GM21515 (cell line): ENCODE results near the gene CEP68.
"Not testable (repeated sequence)": the region's sequence is repeated elsewhere in the genome, so short reads cannot be mapped to it uniquely, and the experiment has no call there.

Experiments used
- ATAC-seq: cut with Tn5 transposase; IDR thresholded peaks from one replicate; pipeline ENCODE4 v1.9.1; 2021; ENCODE audit not compliant: unreplicated experiment

The CEP68 gene

GRCh38 chr2:65056215-65057053 lies at the start of gene CEP68:
Gene CEP68 (plus strand): TSS chr2:65056416. CDS start chr2:65069445, 13,029 bp downstream.
- ATAC-seq = peak; percentile 83

GRCh38 chr2:65013776-65014175 lies 42.4 kb upstream of the CEP68 start:
- no peak for ATAC-seq

GRCh38 chr2:65015731-65016130 lies 40.5 kb upstream of the CEP68 start:
- ATAC-seq = no peak

- ATAC-seq = no peak
Measured at GRCh38 chr2:65016789-65017188, 39.4 kb upstream of the CEP68 start.

- ATAC-seq = no peak
Measured at GRCh38 chr2:65017335-65017734, 38.9 kb upstream of the CEP68 start.

- ATAC-seq = no peak
Measured at GRCh38 chr2:65018141-65018582, 38.1 kb upstream of the CEP68 start.

GRCh38 chr2:65019010-65019409 lies 37.2 kb upstream of the CEP68 start:
- no peak for ATAC-seq

- no peak for ATAC-seq
Measured at GRCh38 chr2:65019675-65020195, 36.5 kb upstream of the CEP68 start.

GRCh38 chr2:65020251-65020650 lies 36.0 kb upstream of the CEP68 start:
- ATAC-seq = not testable (repeated sequence)

- no peak for ATAC-seq
Measured at GRCh38 chr2:65020943-65021528, 35.2 kb upstream of the CEP68 start.

GRCh38 chr2:65021709-65022108 lies 34.5 kb upstream of the CEP68 start:
- ATAC-seq = no peak

GRCh38 chr2:65022189-65022588 lies 34.0 kb upstream of the CEP68 start:
- no peak for ATAC-seq

- no peak for ATAC-seq
Measured at GRCh38 chr2:65023742-65024141, 32.5 kb upstream of the CEP68 start.

- ATAC-seq = no peak
Measured at GRCh38 chr2:65024149-65024829, 31.9 kb upstream of the CEP68 start.

- ATAC-seq = no peak
Measured at GRCh38 chr2:65025453-65026123, 30.6 kb upstream of the CEP68 start.

GRCh38 chr2:65026154-65026553 lies 30.1 kb upstream of the CEP68 start:
- ATAC-seq = no peak

GRCh38 chr2:65026704-65027464 lies 29.3 kb upstream of the CEP68 start:
- no peak for ATAC-seq

GRCh38 chr2:65027616-65028244 lies 28.5 kb upstream of the CEP68 start:
- no peak for ATAC-seq

- ATAC-seq = no peak
Measured at GRCh38 chr2:65030476-65031332, 25.5 kb upstream of the CEP68 start.
